Measurements from ENCODE around the gene RNF126. TPM values are rescaled to one million over a fixed set of nuclear protein-coding genes. Genes with fewer than 3 reads are reported as not detected.
"Not testable (repeated sequence)": the region's sequence is repeated elsewhere in the genome, so short reads cannot be mapped to it uniquely, and the experiment has no call there.

The RNF126 gene
- total RNA-seq, 2 experiments from 2014 or later, result 71.5 to 80.3 TPM

- H3K27me3 Mint-ChIP-seq, H3K4me3 Mint-ChIP-seq, CTCF ChIA-PET, POLR2A ChIA-PET, DNase-seq, H3K9me3 Mint-ChIP-seq, H3K4me1 Mint-ChIP-seq, H3K27ac Mint-ChIP-seq: not testable (repeated sequence)
- H3K36me3 Mint-ChIP-seq (ENCODE audit: low read depth), result peaks cover 17% of the 10 kb centered on the region
Observed at GRCh38 chr19:621191-621590, 41.8 kb downstream of the RNF126 start.

GRCh38 chr19:620166-620862 lies 42.7 kb downstream of the RNF126 start:
- H3K4me3 Mint-ChIP-seq, result no peak overlapping the region
- H3K4me1 Mint-ChIP-seq, result peaks cover 3% of the 10 kb centered on the region
- no peaks in the 10 kb centered on the region for H3K9me3 Mint-ChIP-seq
- CTCF ChIA-PET, result no interaction called here
- no peak overlapping the region for H3K27ac Mint-ChIP-seq
- POLR2A ChIA-PET, result no interaction called here
- no peaks in the 10 kb centered on the region for H3K27me3 Mint-ChIP-seq
- peaks cover 19% of the 10 kb centered on the region for H3K36me3 Mint-ChIP-seq (ENCODE audit: low read depth)
- no peak for DNase-seq

- peaks cover 3% of the 10 kb centered on the region for H3K4me1 Mint-ChIP-seq
- no peak for DNase-seq
Observed at GRCh38 chr19:619286-620002, 43.6 kb downstream of the RNF126 start.

DNA sequence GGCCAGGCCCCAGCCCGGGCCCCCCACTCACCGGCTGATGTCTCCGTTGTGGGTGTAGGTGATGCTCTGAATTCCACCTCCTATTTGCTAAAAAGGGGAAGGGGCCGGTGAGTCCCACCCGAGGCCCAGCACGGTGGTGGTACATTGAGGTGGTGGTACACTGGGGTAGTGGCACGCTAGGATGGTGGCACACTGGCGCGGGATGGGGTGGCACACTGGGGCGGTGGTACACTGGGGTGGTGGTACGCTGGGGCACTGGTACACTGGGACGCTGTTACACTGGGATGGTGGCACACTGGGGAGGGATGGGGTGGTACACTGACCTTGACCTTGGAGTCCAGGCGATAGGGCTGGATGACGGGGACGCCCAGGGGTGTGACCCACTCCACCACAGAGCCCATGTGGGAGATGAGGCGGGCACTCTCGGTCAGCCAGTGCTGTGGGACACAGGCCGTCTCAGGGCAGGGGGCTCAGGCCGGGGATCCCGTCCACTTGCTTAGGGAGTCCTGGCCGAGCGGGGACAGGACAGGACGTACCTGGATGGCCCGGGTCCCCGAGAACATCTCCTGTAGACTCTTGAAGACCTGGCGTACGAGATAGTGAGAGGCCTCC lies 44.2 kb downstream of the RNF126 start:
- POLR2A ChIA-PET, result no interaction called here
- Mint-ChIP-seq H3K9me3 (no peaks in the 10 kb centered on the region), H3K36me3 (ENCODE audit: low read depth) (peaks cover 30% of the 10 kb centered on the region), H3K4me1 (peaks cover 3% of the 10 kb centered on the region), H3K27ac (no peak overlapping the region), H3K27me3 (no peaks in the 10 kb centered on the region), H3K4me3 (no peak overlapping the region)
- CTCF ChIA-PET, result no interaction called here
- no peak for DNase-seq

More at GRCh38 chr19:619286-620002, 43.6 kb downstream of the RNF126 start:
- CTCF ChIA-PET, result no interaction called here
- Mint-ChIP-seq H3K9me3 (no peaks in the 10 kb centered on the region), H3K27me3 (no peaks in the 10 kb centered on the region), H3K36me3 (ENCODE audit: low read depth) (peaks cover 27% of the 10 kb centered on the region), H3K27ac (no peak overlapping the region), H3K4me3 (no peak overlapping the region)
- POLR2A ChIA-PET, result no interaction called here

GRCh38 chr19:618247-618619 lies 44.8 kb downstream of the RNF126 start:
- Mint-ChIP-seq H3K36me3 (ENCODE audit: low read depth) (peaks cover 26% of the 10 kb centered on the region), H3K9me3 (no peaks in the 10 kb centered on the region), H3K27me3 (no peaks in the 10 kb centered on the region), H3K27ac (no peak overlapping the region), H3K4me1 (peaks cover 3% of the 10 kb centered on the region), H3K4me3 (no peak overlapping the region)
- ChIA-PET CTCF (interaction anchor here (0.6 kb wide), 1 partner anchor 13 kb away, joined by 3 read pairs; no protein-coding TSS in a partner anchor), POLR2A (no interaction called here)
- no peak for DNase-seq

DNA sequence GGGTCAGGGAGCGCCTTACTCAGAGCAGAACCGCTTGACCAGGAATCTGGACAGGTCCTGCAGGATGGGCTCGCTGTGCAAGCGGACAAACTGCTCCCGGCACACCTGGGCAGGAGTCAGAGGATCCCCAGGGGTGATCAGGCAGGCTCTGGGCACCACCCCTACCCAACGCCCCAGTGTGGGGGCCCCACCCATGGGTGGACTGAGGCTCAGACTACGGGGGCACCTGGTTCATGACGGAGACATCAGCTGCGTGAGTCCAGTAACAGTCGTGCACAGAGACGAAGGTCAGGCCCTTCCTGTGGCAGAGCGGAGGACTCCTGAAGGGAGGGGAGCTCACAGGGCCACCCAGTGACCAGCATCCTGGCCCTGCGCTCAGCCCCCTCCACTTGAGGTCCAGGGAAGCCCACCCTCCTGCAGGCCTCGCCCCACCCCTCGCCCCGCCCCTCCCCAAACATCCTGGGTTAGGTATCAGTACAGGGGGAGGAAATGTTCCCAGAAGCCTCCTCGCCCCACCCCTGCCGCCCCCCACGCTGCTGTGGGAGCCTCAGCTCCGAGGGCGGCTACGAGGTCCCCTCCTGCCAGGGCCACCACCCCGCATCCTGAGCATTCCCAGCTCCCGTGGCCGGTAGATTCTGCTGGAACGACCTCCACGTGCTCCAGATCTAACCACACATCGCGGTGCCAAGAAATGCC lies 45.3 kb downstream of the RNF126 start:
- H3K4me3 Mint-ChIP-seq, result no peak overlapping the region
- peaks cover 5% of the 10 kb centered on the region for H3K4me1 Mint-ChIP-seq
- H3K36me3 Mint-ChIP-seq (ENCODE audit: low read depth), result peaks cover 26% of the 10 kb centered on the region
- no peak for DNase-seq
- POLR2A ChIA-PET, result no interaction called here
- no peak overlapping the region for H3K27ac Mint-ChIP-seq
- CTCF ChIA-PET, result interaction anchor here (0.6 kb wide), 1 partner anchor 14 kb away, joined by 3 read pairs; no protein-coding TSS in a partner anchor
- H3K27me3 Mint-ChIP-seq, result no peaks in the 10 kb centered on the region
- H3K9me3 Mint-ChIP-seq, result no peaks in the 10 kb centered on the region

GRCh38 chr19:616747-617526 lies 46.1 kb downstream of the RNF126 start:
- DNase-seq, result no peak
- Mint-ChIP-seq H3K27ac (no peak overlapping the region), H3K9me3 (no peaks in the 10 kb centered on the region), H3K27me3 (no peaks in the 10 kb centered on the region), H3K36me3 (ENCODE audit: low read depth) (peaks cover 27% of the 10 kb centered on the region), H3K4me1 (peaks cover 8% of the 10 kb centered on the region), H3K4me3 (no peak overlapping the region)
- CTCF ChIA-PET, result no interaction called here
- POLR2A ChIA-PET, result no interaction called here

GRCh38 chr19:616062-616700 lies 46.8 kb downstream of the RNF126 start:
- Mint-ChIP-seq H3K27me3 (no peaks in the 10 kb centered on the region), H3K4me1 (peaks cover 12% of the 10 kb centered on the region), H3K27ac (no peak overlapping the region), H3K9me3 (no peaks in the 10 kb centered on the region), H3K36me3 (ENCODE audit: low read depth) (peaks cover 27% of the 10 kb centered on the region), H3K4me3 (no peak overlapping the region)
- ChIA-PET CTCF (no interaction called here), POLR2A (no interaction called here)
- no peak for DNase-seq

DNA sequence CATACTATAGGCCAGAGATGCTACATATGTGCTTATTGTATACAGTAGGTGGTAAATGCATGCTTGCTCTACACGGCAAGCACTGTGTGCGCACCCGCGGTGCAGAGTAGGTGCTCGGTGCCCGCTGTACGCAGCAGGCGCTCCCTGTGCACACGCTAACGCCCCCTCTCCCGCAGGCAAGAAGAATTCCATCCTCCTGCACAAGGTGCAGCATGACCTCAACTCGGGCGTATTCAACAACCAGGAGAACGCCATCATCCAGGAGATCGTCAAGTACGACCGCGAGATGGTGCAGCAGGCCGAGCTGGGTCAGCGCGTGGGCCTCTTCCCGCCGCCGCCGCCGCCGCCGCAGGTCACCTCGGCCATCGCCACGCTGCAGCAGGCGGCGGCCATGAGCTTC lies 47.4 kb downstream of the RNF126 start:
- no peak overlapping the region for H3K4me3 Mint-ChIP-seq
- no peaks in the 10 kb centered on the region for H3K27me3 Mint-ChIP-seq
- H3K9me3 Mint-ChIP-seq, result no peaks in the 10 kb centered on the region
- ChIA-PET CTCF (no interaction called here), POLR2A (no interaction called here)
- peaks cover 27% of the 10 kb centered on the region for H3K36me3 Mint-ChIP-seq (ENCODE audit: low read depth)
- H3K27ac Mint-ChIP-seq, result peak overlapping the region; percentile 31
- peaks cover 15% of the 10 kb centered on the region for H3K4me1 Mint-ChIP-seq
- DNase-seq, result no peak

- Mint-ChIP-seq H3K36me3 (ENCODE audit: low read depth) (peaks cover 20% of the 10 kb centered on the region), H3K4me3 (no peak overlapping the region), H3K9me3 (no peaks in the 10 kb centered on the region), H3K27ac (peak overlapping the region; percentile 60), H3K4me1 (peaks cover 21% of the 10 kb centered on the region), H3K27me3 (no peaks in the 10 kb centered on the region)
- DNase-seq, result no peak
- CTCF ChIA-PET, result no interaction called here
- POLR2A ChIA-PET, result no interaction called here
Observed at GRCh38 chr19:613732-614567, 49.1 kb downstream of the RNF126 start.

DNA sequence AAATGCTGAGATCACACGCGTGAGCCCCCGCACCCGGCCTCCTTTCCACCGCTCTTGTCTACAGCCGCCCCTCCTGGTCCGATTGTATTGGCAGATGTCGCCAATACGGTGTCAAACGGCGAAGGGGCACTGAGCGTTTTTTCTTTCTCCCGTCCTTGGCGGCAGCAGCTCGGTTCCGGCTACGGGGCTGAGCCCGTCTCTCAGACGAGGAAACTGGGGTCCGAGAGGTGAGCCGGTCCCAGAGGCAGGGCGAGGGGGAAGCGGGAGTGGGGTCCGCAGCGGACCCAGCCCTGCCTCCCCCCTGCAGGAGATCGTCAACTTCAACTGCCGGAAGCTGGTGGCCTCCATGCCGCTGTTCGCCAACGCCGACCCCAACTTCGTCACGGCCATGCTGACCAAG lies 50.1 kb downstream of the RNF126 start:
- CTCF ChIA-PET, result interaction anchor here (0.6 kb wide), 1 partner anchor 133 kb away, joined by 4 read pairs; no protein-coding TSS in a partner anchor
- H3K4me1 Mint-ChIP-seq, result peaks cover 21% of the 10 kb centered on the region
- no peak overlapping the region for H3K27ac Mint-ChIP-seq
- H3K9me3 Mint-ChIP-seq, result no peaks in the 10 kb centered on the region
- H3K27me3 Mint-ChIP-seq, result no peaks in the 10 kb centered on the region
- no peak overlapping the region for H3K4me3 Mint-ChIP-seq
- DNase-seq, result no peak
- H3K36me3 Mint-ChIP-seq (ENCODE audit: low read depth), result peaks cover 16% of the 10 kb centered on the region
- POLR2A ChIA-PET, result no interaction called here
